Endometrium (tissue), 2 donors: ENCODE measurements around the gene ZNF235.
"Not testable (repeated sequence)": the region's sequence is repeated elsewhere in the genome, so short reads cannot be mapped to it uniquely, and the experiment has no call there.

Source experiments
- FAIRE-seq: peaks from 2 replicates; lab custom pipeline; 2012; peaks lifted over from hg19 to GRCh38; lab: Jason Lieb, UNC
- donor health status: control.
- donor health status: control.

The ZNF235 gene

DNA sequence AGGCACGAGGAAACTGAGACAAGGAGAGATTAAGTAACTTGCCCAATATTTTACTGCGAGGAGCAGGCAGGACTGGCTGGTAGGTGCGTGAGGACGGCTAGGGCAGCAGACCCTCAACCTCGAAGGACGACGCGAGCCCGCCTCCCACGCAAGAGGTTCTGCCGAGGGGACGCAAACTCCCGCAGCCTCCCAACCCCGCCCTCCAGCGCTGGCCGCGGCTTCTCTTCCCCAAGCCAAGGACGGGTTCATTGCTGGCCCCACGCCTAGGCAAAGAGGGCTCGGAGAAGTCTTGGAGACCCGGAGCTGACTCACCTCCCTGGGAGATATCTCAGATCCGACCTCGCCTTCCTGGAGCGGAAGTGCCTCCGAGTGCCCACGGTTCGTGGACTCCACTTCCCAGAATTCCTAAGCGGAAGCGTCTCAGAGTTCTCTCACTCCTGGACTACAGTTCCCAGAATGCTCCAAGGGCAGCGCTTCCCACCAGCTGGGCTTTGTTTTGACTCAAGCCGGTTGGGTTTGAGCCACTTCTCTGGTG, at the start of gene ZNF235:
TSS of gene ZNF235 (minus strand) at position 367 of the 535 bp plus-strand sequence. CDS start 1,621 bp downstream, outside the sequence.
- peak; percentile 89 for FAIRE-seq

DNA sequence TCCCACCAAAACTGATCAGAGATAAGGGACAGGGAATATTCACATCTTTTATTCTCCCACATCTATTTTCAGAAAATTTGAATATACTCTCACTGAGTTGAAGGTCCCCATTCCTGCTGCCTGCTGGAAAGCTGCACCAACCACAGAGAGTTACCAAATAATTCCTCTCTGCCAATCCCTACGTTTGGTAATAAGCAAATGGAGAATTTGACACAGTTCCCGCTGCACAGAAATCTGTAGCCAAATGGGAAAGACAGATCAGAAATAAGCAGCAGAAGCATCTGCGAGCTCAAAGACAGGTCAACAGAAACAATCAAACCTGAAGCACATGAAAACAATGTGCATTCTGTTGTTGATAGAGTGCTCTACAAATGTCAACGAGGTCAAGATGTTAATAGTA, 41.7 kb upstream of the ZNF235 start:
- no peak for FAIRE-seq

DNA sequence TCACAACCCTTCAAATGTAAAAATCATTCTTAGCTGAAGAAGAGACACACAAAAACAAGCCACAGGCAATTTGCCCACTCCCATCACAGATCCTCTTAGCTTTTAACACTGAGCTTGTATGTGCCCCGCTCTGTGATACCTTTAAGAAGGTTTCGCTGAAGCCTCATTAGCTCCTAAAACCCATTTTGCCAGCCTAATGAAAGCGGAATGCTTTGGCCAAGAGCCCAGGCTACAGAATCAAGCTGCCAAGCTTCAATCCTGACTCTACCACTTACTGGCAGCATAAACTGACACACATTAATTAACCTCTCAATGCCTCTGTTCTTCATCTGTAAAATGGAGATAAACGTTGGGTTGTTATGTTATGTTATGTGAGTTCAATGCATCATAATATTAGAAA, 41.1 kb upstream of the ZNF235 start:
- FAIRE-seq: no peak

DNA sequence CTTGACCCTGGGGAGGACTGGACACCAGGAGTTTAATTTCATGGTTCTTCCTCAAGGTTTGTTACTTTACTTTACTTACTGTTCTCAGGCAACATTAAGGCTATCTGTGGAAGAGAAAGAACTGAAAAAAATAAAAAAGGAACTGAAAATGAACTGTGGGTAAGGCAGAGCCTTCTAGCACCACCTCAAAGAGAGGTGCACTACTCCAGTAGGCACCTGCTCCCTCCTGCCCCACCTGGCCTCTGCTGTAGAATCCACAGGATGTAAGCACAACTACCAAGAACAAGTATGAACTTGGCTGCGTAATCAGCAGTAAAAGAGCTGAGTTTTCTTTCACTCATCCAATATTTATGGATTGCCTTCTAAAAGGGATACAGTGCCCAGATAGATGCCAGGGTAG, 39.4 kb upstream of the ZNF235 start:
- FAIRE-seq: no peak

DNA sequence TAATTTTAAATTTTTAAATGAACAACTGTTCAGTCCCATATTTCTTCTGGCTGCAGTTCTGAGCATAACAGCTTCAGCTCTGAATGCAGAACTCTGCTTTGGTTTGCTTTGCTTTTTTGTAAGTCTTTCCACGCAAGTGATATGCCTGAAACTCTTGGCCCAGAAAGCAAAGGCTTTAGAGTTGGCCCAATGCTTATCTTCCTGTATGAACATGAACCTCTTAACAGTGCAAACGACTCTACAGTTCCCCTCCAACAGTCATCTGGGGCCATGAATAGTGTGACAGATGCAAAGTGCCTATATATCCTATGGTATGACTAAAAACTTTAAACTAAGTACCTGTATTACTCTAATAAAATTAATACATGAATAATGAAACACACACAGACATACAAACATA, 37.0 kb upstream of the ZNF235 start:
- FAIRE-seq: no peak

DNA sequence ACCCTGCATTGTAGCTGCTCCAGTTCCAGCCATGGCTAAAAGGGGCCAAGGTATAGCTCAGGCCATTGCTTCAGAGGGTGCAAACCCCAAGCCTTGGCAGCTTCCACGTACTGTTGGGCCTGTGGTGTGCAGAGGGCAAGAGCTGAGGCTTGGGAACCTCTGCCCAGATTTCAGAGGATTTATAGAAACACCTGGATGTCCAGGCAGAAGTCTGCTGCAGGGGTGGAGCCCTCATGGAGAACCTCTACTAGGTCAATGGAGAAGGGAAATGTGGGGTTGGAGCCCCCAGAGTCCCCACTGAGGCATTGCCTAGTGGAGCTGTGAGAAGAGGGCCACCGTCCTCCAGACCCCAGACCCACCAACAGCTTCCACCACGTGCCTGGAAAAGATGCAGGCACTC, 29.8 kb upstream of the ZNF235 start:
- not testable (repeated sequence) for FAIRE-seq

DNA sequence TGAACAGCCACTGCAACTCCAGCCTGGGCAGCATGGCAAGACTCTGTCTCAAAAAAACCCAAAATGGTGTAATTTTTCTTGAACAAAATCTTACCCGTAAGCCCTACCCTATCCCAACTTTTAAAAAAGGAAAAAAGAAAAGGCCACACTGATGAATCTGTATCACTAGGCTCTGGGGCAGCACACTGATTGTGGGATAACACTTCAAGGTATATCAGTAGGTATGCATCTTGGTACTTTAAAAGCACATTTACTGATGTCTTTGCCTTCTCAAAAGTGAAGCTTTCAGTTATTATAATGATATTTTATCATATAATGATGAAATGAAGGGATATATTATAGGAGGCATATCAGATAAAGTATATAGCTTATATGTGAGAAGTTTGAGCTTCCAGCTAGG, 27.3 kb upstream of the ZNF235 start:
- FAIRE-seq: no peak

DNA sequence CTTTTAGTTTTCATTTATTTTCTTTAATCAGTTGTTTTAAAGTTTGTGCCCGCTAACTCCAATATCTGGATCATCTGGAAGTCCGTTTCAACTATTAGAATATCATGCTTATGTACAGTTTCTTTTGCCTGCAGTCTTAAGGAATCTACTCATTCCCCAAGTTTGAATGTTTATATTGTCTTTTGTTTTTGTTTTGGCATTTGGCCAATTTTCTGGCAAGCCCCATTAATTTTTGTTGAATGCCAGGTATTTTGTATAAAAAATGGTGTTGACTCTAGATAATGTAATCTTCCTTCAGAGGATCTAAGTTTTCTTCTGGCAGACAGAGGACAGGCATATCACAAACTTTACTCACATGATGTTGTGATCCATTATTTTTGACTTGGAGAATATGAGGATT, 11.1 kb upstream of the ZNF235 start:
- no peak for FAIRE-seq

DNA sequence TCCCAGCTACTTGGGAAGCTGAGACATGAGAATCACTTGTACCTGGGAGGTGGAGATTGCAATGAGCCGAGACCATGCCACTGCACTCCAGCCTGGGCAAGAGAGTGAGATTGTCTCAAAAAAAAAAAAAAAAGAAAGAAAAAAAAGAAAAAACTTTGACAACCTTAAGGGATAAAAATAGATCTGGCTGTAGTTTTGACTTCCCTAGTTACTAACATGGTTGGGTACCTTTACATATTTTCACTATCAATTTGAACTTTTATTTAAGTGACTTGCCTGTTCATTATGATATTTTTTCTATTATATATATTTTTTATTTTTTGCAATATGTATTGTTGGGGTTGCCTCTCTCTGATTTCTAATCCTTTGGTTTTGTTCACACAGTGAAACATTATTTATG, 8.4 kb upstream of the ZNF235 start:
- no peak for FAIRE-seq

DNA sequence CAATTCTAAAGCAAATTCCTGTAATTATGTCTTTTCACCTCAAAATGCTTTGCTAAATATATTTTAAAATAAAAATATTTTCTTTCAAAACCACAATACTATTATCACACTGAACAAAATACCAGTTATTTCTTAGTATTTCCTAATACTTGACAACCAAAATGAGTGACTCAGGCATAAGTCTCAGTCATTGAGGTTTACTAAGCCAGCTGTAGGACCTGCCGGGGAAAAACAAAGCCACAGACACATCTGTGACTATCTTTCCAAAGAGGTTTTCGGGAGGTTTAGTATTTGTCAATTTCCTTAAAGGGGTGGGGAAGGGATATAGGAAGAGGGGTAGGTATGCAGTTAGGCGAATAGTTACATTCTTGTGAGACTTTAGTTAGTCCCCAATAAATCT, 3.2 kb upstream of the ZNF235 start:
- no peak for FAIRE-seq

DNA sequence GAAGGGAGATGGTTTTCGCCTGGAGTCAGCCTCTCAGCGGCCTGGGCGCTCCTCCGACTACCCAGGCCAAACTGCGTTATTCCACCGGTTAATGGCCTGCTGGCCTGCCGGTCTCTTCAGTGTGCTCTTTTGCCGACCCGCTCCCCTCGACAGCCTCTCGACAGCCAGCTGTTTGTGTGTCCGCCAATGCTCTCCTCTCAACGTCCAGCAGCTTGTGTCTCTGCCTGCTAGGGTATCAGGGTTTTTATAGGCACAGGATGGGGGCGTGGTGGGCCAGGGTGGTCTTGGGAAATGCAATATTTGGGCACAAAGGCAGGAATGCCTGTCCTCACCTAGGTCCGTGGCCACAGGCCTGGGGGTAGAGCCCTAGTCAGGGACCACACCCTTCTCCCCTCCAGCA, 1.5 kb upstream of the ZNF235 start:
- FAIRE-seq: no peak

DNA sequence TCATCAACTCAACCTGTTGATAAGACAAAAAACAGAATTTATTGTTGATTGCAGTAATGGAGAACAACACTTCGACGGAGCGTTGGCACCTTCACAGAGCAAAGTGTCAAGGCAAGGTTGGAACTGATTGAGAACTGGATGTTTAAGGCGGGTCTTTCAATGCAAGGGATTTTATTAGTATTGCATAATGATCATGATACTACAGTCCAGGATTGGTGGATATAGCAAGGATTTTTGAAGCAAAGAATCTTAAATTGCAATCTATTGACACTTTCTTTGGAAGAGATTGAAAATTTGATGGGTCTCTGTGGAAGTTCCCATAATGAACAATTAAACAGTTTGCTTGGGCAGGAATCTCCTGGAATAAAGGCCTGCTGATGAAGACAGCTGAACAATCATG, 632 bp upstream of the ZNF235 start:
- FAIRE-seq: no peak

DNA sequence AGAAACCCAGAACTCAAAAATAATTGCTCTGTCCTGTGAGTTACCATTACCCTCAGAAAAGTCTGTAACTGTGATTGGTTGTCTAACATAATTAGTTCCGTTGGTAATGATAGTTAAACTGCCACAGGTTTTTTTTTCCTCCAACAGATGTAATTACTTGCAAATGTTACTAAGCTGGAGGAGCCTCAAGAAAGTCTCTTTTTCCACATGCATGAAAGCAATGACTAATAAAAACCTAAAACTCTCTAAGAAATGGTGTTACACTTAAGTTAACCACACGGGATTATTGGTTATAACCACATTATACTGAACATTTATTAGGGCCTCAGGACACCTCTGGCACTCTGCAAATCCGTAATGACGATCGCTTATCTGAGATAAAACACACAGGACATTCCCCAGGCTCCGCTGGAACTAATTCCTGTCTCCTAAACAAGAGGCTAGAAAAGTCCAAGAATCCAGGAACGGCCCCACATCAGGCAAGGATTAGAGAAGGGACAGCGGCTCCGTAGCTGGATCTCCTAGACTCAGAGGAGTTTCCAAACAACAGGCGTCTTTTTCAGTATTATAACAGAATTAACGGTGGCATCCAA, 753 bp downstream of the ZNF235 start:
- FAIRE-seq: no peak

DNA sequence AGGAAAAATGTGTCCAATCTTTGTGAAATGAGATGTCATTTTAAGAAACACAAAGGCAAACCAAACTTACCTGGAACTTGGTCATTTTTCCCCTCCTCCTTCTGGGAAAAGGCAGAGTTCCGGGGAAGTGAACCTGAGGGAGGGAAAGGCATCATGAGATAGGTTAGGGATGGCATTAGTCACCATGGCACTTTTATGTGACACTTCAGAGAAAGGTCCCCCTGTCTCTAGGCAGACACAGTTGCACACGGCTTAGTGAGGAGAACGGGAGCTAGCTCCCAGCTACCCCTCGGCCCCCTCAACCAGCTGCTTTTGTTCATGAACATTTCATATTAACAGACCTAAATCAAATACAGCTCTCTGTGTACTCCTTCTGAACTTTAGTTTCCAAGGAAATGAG, 1.5 kb downstream of the ZNF235 start:
- no peak for FAIRE-seq

DNA sequence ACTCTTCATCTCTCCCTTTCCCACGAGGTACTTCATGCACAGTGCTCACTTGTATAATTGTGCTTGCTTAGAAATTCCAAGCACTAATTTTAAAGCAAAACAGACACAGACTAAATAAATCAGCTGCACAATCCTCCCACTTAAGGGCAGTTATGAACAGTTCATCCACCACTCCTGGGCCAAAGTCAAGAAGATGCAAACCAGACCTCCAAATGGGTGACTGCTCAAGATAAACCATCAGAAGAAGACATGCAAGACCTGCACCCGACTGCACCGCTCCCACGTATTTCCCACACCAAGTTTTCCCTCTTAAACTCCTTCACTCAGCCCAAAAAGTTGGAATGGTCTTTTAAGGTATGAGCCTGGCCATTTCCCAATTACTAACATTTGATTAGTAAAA, 19.9 kb downstream of the ZNF235 start:
- FAIRE-seq: no peak

DNA sequence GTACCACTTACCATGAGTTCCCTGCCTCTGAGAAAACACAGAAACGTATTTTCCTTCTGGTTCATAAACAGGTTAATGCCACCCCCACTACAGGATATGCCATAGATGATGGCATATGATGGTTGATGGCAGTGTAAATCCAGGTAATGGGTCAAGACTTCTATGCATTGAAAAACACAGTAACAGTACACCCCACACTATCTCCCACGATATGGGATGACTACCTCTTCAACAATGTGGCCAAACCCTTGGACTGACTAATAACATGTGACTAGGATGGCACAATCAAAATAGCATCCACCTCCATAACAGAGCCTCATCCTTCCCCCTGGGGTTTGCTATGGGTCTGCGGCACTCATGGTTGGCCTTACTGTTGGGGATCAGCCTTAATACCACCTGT, 22.0 kb downstream of the ZNF235 start:
- FAIRE-seq: no peak

DNA sequence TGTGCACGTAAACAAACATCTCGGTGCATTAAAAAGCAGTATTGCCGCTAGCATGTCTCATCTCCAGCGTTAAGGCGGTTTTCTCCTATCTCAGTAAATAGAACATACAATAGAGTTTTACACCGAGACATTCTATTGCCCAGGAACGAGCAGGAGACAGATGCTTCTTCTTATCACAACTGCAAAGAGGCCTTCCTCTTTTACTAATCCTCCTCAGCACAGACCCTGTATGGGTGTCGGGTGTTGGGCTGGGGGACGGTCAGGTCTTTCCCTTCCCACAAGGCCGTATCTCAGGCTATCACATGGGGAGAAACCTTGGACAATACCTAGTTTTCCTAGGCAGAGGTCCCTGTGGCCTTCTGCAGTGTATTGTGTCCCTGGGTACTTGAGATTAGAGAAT, 23.9 kb downstream of the ZNF235 start:
- FAIRE-seq: no peak

DNA sequence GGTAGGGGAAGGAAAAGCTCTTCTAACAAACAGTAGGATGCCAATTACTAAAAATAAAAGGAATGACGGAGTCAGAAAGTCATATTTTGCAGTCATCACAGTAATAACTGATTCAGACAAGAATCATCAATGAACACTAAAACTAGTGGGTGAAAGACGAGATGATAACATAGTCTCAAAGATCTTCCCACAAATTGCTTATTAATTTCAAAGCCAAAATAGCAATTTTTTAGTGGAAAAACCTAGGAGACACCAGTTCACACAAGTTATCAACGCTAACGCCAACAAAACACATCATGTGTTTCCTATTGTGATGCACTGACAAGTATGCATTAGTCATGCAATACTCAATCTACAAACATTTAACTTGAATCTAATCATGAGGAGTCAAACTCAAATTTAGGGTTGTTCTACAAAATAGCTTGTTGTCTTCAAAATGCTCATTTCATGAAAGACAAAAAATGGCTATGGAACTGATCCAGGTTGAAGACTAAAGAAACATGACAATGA, 26.6 kb downstream of the ZNF235 start:
- no peak for FAIRE-seq

DNA sequence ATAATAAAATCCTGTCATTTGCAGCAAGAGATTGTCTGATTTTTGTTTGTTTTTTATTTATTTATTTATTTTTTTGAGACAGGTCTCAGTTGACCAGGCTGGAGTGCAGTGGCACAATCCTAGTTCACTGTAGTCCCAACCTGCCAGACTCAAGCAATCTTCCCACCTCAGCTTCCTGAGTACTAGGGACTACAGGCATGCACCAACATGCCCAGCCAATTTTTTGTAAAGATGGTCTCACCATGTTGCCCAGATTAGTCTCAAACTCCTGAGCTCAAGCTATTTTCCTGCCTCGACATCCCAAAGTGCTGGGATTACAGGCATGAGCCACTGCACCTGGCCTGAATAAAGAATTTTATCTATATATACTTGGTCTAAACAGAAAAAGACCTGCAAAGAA, 27.5 kb downstream of the ZNF235 start:
- no peak for FAIRE-seq

DNA sequence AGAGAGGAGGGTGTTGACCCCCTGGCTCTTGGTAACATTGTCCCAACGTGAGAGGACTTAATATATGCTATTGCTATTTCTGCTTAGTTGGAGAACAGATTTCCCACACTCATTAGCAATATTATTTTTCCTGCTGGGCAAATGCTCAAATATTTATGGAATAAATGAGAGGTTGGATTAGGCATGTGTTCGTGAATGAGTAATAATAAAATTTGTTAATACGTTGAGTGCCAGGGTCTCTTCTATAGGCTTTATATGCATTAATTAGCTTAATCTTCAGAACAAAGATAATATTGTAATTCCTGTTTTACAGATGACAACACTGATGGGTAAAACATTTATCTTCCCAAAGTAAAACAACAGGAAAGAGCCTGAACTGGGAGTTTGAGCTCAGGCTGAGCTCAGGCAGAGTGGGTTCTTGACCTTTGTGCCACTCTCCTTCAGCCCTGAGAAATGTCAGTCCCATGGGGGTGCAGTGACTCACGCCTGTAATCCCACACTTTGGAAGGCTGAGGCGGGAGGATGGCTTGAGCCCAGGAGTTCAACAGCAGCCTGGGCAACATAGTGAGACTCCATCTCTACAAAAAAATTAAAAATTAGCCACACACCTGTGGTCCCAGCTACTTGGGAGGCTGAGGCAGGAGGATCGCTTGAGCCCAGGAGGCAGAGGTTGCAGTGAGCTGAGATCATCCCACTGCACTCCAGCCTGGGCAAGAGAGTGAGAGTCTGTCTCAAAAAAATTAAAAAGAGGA, 44.0 kb downstream of the ZNF235 start:
- FAIRE-seq: no peak

DNA sequence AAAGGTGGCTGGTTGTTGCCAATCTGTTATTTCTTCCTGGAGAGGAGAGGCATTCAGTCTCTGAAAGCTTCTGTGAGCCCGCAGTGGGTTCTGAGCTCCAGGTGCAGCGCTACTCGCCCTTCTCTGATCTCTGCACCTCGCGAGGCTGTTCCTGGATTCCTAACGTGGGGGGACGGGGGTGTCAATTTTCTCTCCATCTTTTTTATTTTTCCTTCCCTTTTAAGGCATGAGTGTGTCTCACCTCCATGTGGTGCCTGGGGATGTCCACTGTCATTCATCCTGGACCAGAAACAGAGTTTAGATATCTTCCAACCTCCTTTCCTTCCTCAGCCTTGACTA, 44.5 kb downstream of the ZNF235 start:
- FAIRE-seq: no peak

DNA sequence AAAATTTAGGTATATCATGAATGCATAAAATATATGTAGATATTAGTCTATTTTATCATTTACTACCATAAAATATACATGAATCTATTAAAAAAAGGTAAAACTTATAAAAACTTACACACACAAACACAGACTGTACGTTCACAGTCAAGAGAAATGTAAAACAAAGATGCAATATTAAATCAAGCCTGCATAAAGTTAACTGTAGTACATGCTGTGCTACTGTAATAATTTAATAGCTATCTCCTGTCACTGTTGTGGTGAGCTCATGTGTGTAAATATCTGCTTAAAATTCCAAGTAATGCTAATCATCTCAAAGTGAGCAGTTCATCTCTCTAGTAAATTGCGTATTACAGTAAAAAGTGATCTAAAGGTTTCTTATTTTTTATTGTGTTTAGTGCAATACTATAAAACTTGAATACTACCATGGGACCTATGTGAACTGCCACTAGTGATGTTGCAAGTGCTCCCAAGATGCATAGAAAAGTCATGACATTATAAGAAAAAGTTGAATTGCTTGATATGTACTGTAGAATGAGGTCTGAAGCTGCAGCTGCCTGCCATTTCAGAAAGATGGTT, 45.9 kb downstream of the ZNF235 start:
- FAIRE-seq: no peak

DNA sequence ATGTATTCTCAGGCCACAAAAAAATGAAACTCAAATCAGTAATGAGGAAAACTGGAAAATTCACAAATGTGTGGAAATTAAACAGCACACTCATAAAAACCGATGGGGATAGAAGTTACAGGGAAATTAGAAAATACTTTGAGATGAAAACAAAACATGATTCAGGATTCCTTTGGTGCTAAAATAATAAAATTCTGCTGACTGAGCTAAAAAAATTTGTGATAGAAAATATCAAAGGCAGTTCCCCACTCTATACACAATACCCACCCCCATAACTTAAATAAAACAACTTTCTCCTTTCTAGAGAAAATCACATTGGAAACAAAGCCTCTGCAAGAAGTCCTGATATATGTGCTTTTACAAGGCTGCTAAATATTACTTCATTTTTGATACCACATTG, 46.7 kb downstream of the ZNF235 start:
- no peak for FAIRE-seq
